CD14-positive monocyte (primary cell): ENCODE data around the gene IGFALS. TPM values are rescaled to one million over a fixed set of nuclear protein-coding genes. Genes with fewer than 3 reads are reported as not detected.

Experiments
- DNase-seq, 3 donors: peaks; one replicate each; pipeline ENCODE4 v3.0.0-alpha.2; 2011 to 2022
- H2AFZ ChIP-seq: 2 replicates; pipeline ENCODE4 v1.6.0; 2012; ENCODE audit warnings: mild to moderate bottlenecking, low read depth, low read length, inconsistent platforms; ENCODE audit not compliant: insufficient read depth, poor library complexity, severe bottlenecking
- H3K27ac ChIP-seq, 2 donors: 1 replicate in 1 of 2; 2 replicates in 1 of 2; pipeline ENCODE4 v1.5.1; 2012 to 2013; ENCODE audit warnings: low read length in 2 of 2, control low read depth in 1 of 2, inconsistent platforms in 1 of 2, low read depth in 1 of 2, mild to moderate bottlenecking in 1 of 2
- H3K27me3 ChIP-seq, 2 donors: one replicate each; pipeline versions ENCODE4 v1.6.0 to v1.6.1; 2011 to 2013; ENCODE audit warnings: low read length in 2 of 2; ENCODE audit not compliant: control insufficient read depth in 2 of 2, insufficient read depth in 2 of 2
- H3K36me3 ChIP-seq, 2 donors: replicated peaks in 1 of 2; 1 replicate in 1 of 2; 2 replicates in 1 of 2; pipeline versions ENCODE4 v1.5.1 to v1.6.1; 2012 to 2013; ENCODE audit warnings: low read length in 2 of 2, control low read depth in 1 of 2, inconsistent platforms in 1 of 2, mild to moderate bottlenecking in 1 of 2; ENCODE audit not compliant: insufficient read depth in 2 of 2, control insufficient read depth in 1 of 2
- H3K4me1 ChIP-seq, 2 donors: 1 replicate in 1 of 2; 2 replicates in 1 of 2; pipeline versions ENCODE4 v1.5.1 to v1.6.1; 2012 to 2013; ENCODE audit warnings: low read length in 2 of 2, control low read depth in 1 of 2, inconsistent platforms in 1 of 2, mild to moderate bottlenecking in 1 of 2, moderate library complexity in 1 of 2; ENCODE audit not compliant: insufficient read depth in 2 of 2, control insufficient read depth in 1 of 2
- H3K4me2 ChIP-seq: replicated peaks from 2 replicates; pipeline ENCODE3; 2012; ENCODE audit warnings: low read length, moderate library complexity, mild to moderate bottlenecking; ENCODE audit not compliant: poor library complexity, severe bottlenecking; ENCODE audit errors: extremely low read depth
- H3K4me3 ChIP-seq, 3 experiments: fragments of 200-600 bp in 1 of 3; sonication (generic) in 1 of 3; replicated peaks in 1 of 3; 1 replicate in 2 of 3; 2 replicates in 1 of 3; pipeline ENCODE4 v1.5.1; 2011 to 2013; ENCODE audit warnings: low read length in 3 of 3, mild to moderate bottlenecking in 3 of 3, control low read depth in 2 of 3, low read depth in 2 of 3, inconsistent platforms in 1 of 3, moderate library complexity in 1 of 3
- H3K79me2 ChIP-seq: 2 replicates; pipeline ENCODE4 v1.6.0; 2012; ENCODE audit warnings: mild to moderate bottlenecking, control low read depth, inconsistent platforms, low read length, moderate library complexity; ENCODE audit not compliant: insufficient read depth
- H3K9ac ChIP-seq: 2 replicates; pipeline ENCODE4 v1.6.0; 2017; ENCODE audit warnings: low read length, mild to moderate bottlenecking; ENCODE audit not compliant: insufficient read depth, poor library complexity, severe bottlenecking
- H3K9me3 ChIP-seq, 2 donors: replicated peaks in 1 of 2; 1 replicate in 1 of 2; 2 replicates in 1 of 2; pipeline versions ENCODE4 v1.5.1 to v1.6.1; 2012 to 2013; ENCODE audit warnings: low read length in 2 of 2, control low read depth in 1 of 2; ENCODE audit not compliant: control insufficient read depth in 1 of 2, insufficient read depth in 1 of 2
- H4K20me1 ChIP-seq: 2 replicates; pipeline ENCODE4 v1.6.0; 2012; ENCODE audit warnings: mild to moderate bottlenecking, low read length, control low read depth, moderate library complexity; ENCODE audit not compliant: insufficient read depth
- H3K27ac Mint-ChIP-seq, 7 donors: one replicate each; pipeline ENCODE4 v1.8.0; 2020; ENCODE audit warnings: mild to moderate bottlenecking in 7 of 7, mixed read lengths in 7 of 7, moderate library complexity in 6 of 7, inconsistent platforms in 2 of 7
- H3K27me3 Mint-ChIP-seq, 3 donors: one replicate each; pipeline ENCODE4 v1.8.0; 2021 to 2022; ENCODE audit warnings: low read depth in 3 of 3, mild to moderate bottlenecking in 3 of 3, mixed read lengths in 3 of 3, moderate library complexity in 3 of 3, inconsistent platforms in 1 of 3
- H3K36me3 Mint-ChIP-seq, 2 donors: one replicate each; pipeline ENCODE4 v1.8.0; 2020; ENCODE audit warnings: mixed read lengths in 2 of 2, inconsistent platforms in 1 of 2, mild to moderate bottlenecking in 1 of 2
- H3K4me1 Mint-ChIP-seq: one replicate; pipeline ENCODE4 v1.8.0; 2020; ENCODE audit warnings: mild to moderate bottlenecking, mixed read lengths
- H3K4me3 Mint-ChIP-seq, 2 donors: one replicate each; pipeline ENCODE4 v1.8.0; 2020; ENCODE audit warnings: mild to moderate bottlenecking in 2 of 2, mixed read lengths in 2 of 2, moderate library complexity in 1 of 2
- H3K9me3 Mint-ChIP-seq, 7 donors: one replicate each; pipeline ENCODE4 v1.8.0; 2020 to 2022; ENCODE audit warnings: mixed read lengths in 7 of 7, mild to moderate bottlenecking in 6 of 7, moderate library complexity in 6 of 7, inconsistent platforms in 2 of 7
- CTCF ChIP-seq: fragments of 200-600 bp; IDR thresholded peaks from one replicate; pipeline ENCODE4 v1.8.0; 2022; ENCODE audit warnings: antibody characterized with exemption, mild to moderate bottlenecking
- WGBS: methylation state at CpG from one replicate; pipeline ENCODE4 v1.1.5; 2013; ENCODE audit warnings: missing lambda C conversion rate; ENCODE audit not compliant: insufficient coverage; 5-methylcytosine and 5-hydroxymethylcytosine counted together
- intact Hi-C, 2 donors: fragments of 100-400 bp; cut with micrococcal nuclease; formaldehyde crosslinking; loops; one replicate each; pipeline versions ENCODE4 v1.15.0 to v1.15.1; 2023
- polyA minus RNA-seq: library from RNA; depleted of rRNA, polyadenylated mRNA; stranded (reverse); fragments of >200 nt; gene quantifications from 2 replicates; pipeline ENCODE4 v1.2.3, GENCODE V29; 2012
- polyA plus RNA-seq, 3 donors: library from polyadenylated mRNA; depleted of rRNA in 1 of 3; unstranded in 2 of 3; stranded (reverse) in 1 of 3; fragments of 300-500 nt in 2 of 3; fragments of >200 nt in 1 of 3; fragmentation: Illumina TruSeq in 2 of 3; gene quantifications; 1 replicate in 2 of 3; 2 replicates in 1 of 3; pipeline ENCODE4 v1.2.3, GENCODE V29; 2012 to 2021
- total RNA-seq, 12 experiments: library from RNA in 1 of 12; stranded (reverse) in 1 of 12; fragments of 120-200 nt in 1 of 12; gene quantifications; one replicate each; pipeline ENCODE4 v1.2.4 and lab custom pipeline; 2013 to 2026; ENCODE audit warnings: mixed read lengths in 6 of 12, inconsistent platforms in 1 of 12

Gene IGFALS
- 0.06 TPM for total RNA-seq (2013)
- under 1 TPM in 1 of 3 donors, not detected in 2; 0.07 TPM for polyA plus RNA-seq
- polyA minus RNA-seq, result 0.28 and 0.32 TPM in 2 replicates
- total RNA-seq (lab: John Stamatoyannopoulos, UW), result 0 to 0.30 (median 0.06) reads per million in 11 experiments

- WGBS, result 89% methylated on average over 26 of the region's 28 CpGs
- intact Hi-C loops, result no loop called here
- Histone ChIP-seq H3K4me3 (no peak within 1 kb of the TSS), H3K27ac (no peak within 1 kb of the TSS), H3K9me3 (peaks cover 5 to 14% of the 10 kb centered on the region in 2 donors), H3K4me1 (no peaks in the 10 kb centered on the region), H4K20me1 (no peaks in the 10 kb centered on the region), H3K27me3 (no peaks in the 10 kb centered on the region), H3K79me2 (no peaks in the 10 kb centered on the region), H3K4me2 (no peak within 1 kb of the TSS), H3K9ac (no peak within 1 kb of the TSS), H2AFZ (no peak within 1 kb of the TSS), H3K36me3 (peaks cover 17 to 19% of the 10 kb centered on the region in 2 donors)
- no peak within 1 kb of the TSS for H3K27ac Mint-ChIP-seq
- H3K36me3 Mint-ChIP-seq, result peaks cover 7 to 20% of the 10 kb centered on the region in 2 donors
- H3K9me3 Mint-ChIP-seq, result peaks cover 2 to 21% (median 14%) of the 10 kb centered on the region in 7 donors
- no peaks in the 10 kb centered on the region for H3K4me1 Mint-ChIP-seq
- H3K27me3 Mint-ChIP-seq, result peaks cover 0 to 2% (median 0%) of the 10 kb centered on the region in 3 donors
- TF ChIP-seq CTCF, result no peak
- DNase-seq, result no peak
- H3K4me3 Mint-ChIP-seq, result no peak within 1 kb of the TSS
Measured at GRCh38 chr16:1793578-1794220, at the start of gene IGFALS. IGFALS (minus strand) TSS chr16:1793705; CDS start chr16:1793652, 53 bp downstream.

GRCh38 chr16:1839554-1839953 lies 46.0 kb upstream of the IGFALS start:
- Histone ChIP-seq H3K4me2 (no peak overlapping the region), H4K20me1 (no peaks in the 10 kb centered on the region), H3K79me2 (no peaks in the 10 kb centered on the region), H3K9me3 (no peaks in the 10 kb centered on the region), H3K36me3 (no peaks in the 10 kb centered on the region), H3K4me3 (no peak overlapping the region), H3K9ac (no peak overlapping the region), H2AFZ (no peak overlapping the region), H3K27me3 (no peaks in the 10 kb centered on the region), H3K27ac (no peak overlapping the region), H3K4me1 (no peaks in the 10 kb centered on the region)
- H3K4me1 Mint-ChIP-seq, result no peaks in the 10 kb centered on the region
- intact Hi-C loops, result no loop called here
- H3K27me3 Mint-ChIP-seq, result peaks cover 0 to 2% (median 1%) of the 10 kb centered on the region in 3 donors
- H3K4me3 Mint-ChIP-seq, result no peak overlapping the region
- no peak for TF ChIP-seq CTCF
- H3K9me3 Mint-ChIP-seq, result no peaks in the 10 kb centered on the region
- no peaks in the 10 kb centered on the region for H3K36me3 Mint-ChIP-seq
- peak overlapping the region in 1 of 7 donors; percentile 22 for H3K27ac Mint-ChIP-seq
- no peak for DNase-seq
- WGBS, result 76% methylated on average over 9 of the region's 9 CpGs
